Measurements from ENCODE around the gene FBF1. TPM values are rescaled to one million over a fixed set of nuclear protein-coding genes. Genes with fewer than 3 reads are reported as not detected.

FBF1 gene
- total RNA-seq, 1 donor from 2014 or later, result 6.7 TPM

DNA sequence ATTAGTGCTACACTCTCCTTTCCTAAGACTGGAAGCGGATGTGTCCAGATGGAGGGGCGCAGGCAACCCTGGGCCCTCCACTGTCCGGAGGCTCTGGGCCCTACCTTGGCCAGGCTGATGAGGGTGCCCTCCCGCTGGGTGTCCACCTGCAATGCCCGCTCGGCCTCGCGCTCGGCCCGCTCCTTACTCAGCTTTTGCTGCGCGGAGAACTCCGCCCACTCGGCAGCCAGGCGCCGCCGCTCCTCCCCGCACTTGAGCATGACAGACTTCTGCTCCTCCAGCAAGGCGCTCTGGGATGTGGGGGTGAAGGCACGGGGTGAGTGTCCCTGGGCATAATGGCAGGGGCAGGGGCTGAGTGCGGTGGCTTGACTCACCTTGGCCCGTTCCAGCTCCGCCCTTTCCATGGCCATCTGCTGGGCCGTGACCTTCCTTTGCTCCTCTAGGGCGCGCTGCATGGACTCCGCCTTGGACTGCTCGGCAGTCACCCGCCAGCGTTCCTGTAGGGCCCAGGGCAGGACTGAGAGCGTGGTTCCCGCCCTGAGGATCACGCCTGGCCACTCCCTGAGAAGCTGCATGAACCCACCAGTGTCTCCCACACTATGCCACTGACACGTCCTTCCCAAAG lies 26.1 kb downstream of the FBF1 start:
- DNase-seq (ENCODE audit: low spot score), result no peak
- TF ChIP-seq, protein P1, sequence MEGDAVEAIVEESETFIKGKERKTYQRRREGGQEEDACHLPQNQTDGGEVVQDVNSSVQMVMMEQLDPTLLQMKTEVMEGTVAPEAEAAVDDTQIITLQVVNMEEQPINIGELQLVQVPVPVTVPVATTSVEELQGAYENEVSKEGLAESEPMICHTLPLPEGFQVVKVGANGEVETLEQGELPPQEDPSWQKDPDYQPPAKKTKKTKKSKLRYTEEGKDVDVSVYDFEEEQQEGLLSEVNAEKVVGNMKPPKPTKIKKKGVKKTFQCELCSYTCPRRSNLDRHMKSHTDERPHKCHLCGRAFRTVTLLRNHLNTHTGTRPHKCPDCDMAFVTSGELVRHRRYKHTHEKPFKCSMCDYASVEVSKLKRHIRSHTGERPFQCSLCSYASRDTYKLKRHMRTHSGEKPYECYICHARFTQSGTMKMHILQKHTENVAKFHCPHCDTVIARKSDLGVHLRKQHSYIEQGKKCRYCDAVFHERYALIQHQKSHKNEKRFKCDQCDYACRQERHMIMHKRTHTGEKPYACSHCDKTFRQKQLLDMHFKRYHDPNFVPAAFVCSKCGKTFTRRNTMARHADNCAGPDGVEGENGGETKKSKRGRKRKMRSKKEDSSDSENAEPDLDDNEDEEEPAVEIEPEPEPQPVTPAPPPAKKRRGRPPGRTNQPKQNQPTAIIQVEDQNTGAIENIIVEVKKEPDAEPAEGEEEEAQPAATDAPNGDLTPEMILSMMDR (IDR thresholded peaks at IDR 0.05), result no peak
- peaks cover 16% of the 10 kb centered on the region for H3K36me3 Mint-ChIP-seq (ENCODE audit: low read depth)
- H3K27me3 Mint-ChIP-seq (ENCODE audit: low read depth), result no peaks in the 10 kb centered on the region
- no peak overlapping the region for H3K4me3 Mint-ChIP-seq (ENCODE audit: unreplicated experiment)
- no peak overlapping the region for H3K27ac Mint-ChIP-seq (ENCODE audit: unreplicated experiment)
- no peaks in the 10 kb centered on the region for H3K4me1 Mint-ChIP-seq (ENCODE audit: low read depth)
- no peaks in the 10 kb centered on the region for H3K9me3 Mint-ChIP-seq (ENCODE audit: low read depth)

DNA sequence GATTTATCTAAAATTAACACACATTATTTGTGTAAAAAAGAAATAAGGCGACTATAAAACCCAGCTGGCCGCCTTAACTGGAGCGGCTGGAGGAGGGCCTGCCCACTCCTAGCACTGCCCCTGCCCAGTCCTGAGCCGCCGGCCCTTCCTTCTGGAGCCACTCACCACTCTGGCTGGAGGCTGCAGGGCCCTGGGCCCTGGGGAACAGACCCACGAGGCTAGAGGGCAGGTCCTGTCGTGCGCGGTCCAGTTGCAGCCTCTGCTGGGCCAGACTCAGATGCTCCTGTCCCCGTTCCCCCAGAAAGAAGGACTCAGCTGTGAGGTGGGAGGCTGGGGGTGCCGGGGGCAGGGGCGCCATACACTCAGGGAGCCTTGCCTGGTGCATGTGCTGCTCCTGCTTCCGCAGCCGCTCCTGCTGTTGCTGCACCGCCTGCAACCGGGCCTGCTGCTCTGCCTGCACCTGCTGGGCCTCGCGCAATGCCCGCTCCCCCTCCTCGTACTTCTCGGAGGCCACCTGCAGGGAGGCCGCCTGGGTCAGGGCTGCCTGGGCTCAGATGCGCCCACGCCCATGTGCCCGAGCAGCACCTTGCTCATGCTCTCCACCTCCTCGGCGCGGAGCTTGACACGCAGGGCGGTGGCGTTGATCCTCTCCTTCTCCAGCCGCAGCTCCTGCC lies 27.2 kb downstream of the FBF1 start:
- Mint-ChIP-seq H3K9me3 (ENCODE audit: low read depth) (no peaks in the 10 kb centered on the region), H3K4me3 (ENCODE audit: unreplicated experiment) (no peak overlapping the region), H3K4me1 (ENCODE audit: low read depth) (no peaks in the 10 kb centered on the region), H3K27ac (ENCODE audit: unreplicated experiment) (no peak overlapping the region), H3K36me3 (ENCODE audit: low read depth) (peaks cover 12% of the 10 kb centered on the region), H3K27me3 (ENCODE audit: low read depth) (no peaks in the 10 kb centered on the region)
- TF ChIP-seq, protein P1 (IDR thresholded peaks at IDR 0.05), result no peak
- DNase-seq (ENCODE audit: low spot score), result no peak

DNA sequence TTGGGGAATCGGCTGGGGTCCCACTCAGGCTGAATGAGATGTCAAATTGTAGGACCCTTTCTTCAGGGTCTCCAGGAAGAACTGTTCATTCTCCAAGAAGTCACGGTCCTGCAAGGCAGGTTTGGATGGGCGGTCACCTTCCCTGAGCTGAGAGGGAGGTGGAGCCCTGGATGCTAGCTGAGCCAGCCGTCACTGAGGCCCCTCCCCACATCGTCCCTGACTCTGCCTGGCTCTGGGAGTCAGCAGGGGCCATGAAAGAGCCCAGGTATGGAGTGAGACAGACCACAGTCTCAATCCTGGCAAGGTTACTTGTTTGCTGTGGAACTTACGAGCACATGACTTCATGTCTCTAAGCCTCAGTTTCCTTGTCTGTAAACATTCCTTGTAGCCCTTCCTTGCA lies 30.1 kb downstream of the FBF1 start:
- H3K9me3 Mint-ChIP-seq (ENCODE audit: low read depth), result no peaks in the 10 kb centered on the region
- DNase-seq (ENCODE audit: low spot score), result no peak
- no peaks in the 10 kb centered on the region for H3K27me3 Mint-ChIP-seq (ENCODE audit: low read depth)
- H3K4me3 Mint-ChIP-seq (ENCODE audit: unreplicated experiment), result no peak overlapping the region
- TF ChIP-seq, protein P1 (IDR thresholded peaks at IDR 0.05), result no peak
- peaks cover 9% of the 10 kb centered on the region for H3K36me3 Mint-ChIP-seq (ENCODE audit: low read depth)
- no peaks in the 10 kb centered on the region for H3K4me1 Mint-ChIP-seq (ENCODE audit: low read depth)
- no peak overlapping the region for H3K27ac Mint-ChIP-seq (ENCODE audit: unreplicated experiment)

DNA sequence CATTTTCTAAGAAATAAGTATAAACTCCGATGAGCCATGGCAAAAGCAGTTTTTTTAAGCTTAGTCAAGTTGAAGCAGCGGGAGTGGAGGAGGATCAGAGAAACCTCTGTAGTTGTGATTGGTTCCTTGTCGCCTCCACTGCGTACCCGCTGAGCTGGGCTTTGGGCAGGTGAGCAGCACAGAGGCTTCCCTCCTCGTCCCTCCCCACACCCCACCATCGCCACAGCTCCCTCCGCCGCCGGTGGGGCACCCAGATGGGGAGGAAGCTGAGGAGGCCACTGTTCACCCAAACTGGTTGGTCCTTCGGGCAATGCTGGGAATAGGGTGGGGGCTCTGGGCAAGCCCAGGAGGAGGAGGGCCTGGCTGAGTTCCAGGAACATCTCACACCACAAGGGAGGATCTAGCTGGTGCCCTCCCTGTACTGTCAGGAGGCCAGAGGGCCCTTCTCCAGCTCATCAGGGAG lies 31.0 kb downstream of the FBF1 start:
- Mint-ChIP-seq H3K27me3 (ENCODE audit: low read depth) (no peaks in the 10 kb centered on the region), H3K9me3 (ENCODE audit: low read depth) (no peaks in the 10 kb centered on the region), H3K36me3 (ENCODE audit: low read depth) (peaks cover 6% of the 10 kb centered on the region), H3K4me3 (ENCODE audit: unreplicated experiment) (no peak overlapping the region), H3K4me1 (ENCODE audit: low read depth) (peaks cover 4% of the 10 kb centered on the region), H3K27ac (ENCODE audit: unreplicated experiment) (no peak overlapping the region)
- DNase-seq (ENCODE audit: low spot score), result no peak
- TF ChIP-seq, protein P1 (IDR thresholded peaks at IDR 0.05), result no peak

DNA sequence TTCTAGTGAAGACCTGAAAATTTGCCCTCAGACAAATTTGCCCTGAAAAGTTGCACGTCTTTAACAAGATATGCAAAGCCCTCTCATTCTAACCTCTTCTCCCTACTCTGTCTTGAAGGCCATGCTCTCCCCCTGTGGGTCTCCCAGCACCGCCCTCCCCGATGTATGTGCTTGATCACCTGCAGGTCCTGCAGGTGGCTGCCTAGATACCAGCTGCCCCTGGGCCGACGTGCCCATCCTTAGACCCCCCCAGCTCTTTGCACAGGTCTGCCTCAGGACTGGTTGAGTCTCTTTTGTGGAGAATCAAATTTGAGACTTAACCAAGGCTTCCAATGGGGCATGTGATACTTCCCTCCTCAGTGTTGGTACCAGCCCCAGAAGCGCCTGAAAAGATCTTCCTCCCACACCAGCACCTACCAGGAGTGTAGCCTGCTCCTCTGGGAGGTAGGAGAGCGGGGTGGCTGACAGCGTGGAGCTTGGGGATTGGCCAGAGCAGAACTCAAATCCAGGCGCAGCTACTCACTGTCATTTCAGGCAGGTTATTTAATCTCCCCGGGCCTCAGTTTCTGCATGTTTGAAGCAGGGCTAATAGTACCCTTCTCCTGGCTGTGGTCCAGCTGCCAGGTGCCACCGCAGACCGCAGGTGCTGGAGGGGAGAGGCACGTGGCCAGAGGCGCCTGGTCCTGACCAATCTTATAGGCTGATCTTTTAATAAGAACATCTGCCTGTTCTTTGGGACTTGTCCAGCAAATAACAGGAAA lies 31.6 kb downstream of the FBF1 start:
- peaks cover 6% of the 10 kb centered on the region for H3K36me3 Mint-ChIP-seq (ENCODE audit: low read depth)
- H3K4me1 Mint-ChIP-seq (ENCODE audit: low read depth), result peaks cover 4% of the 10 kb centered on the region
- no peak overlapping the region for H3K4me3 Mint-ChIP-seq (ENCODE audit: unreplicated experiment)
- no peaks in the 10 kb centered on the region for H3K9me3 Mint-ChIP-seq (ENCODE audit: low read depth)
- TF ChIP-seq, protein P1 (IDR thresholded peaks at IDR 0.05), result no peak
- no peak overlapping the region for H3K27ac Mint-ChIP-seq (ENCODE audit: unreplicated experiment)
- DNase-seq (ENCODE audit: low spot score), result no peak
- H3K27me3 Mint-ChIP-seq (ENCODE audit: low read depth), result no peaks in the 10 kb centered on the region

Measured in chondrocyte (in vitro differentiated cells).